SK-N-MC (cell line): ENCODE measurements around the gene CRISP3.

Experiments used
- EZH2 ChIP-seq: fragments of 200-600 bp; sonication (generic); IDR thresholded peaks from one replicate; pipeline ENCODE4 v1.6.1; 2017; ENCODE audit warnings: antibody characterized with exemption
- FOXP2 ChIP-seq: optimal IDR thresholded peaks from 2 replicates; pipeline ENCODE3; 2011; ENCODE audit warnings: mild to moderate bottlenecking, moderate library complexity; ENCODE audit not compliant: insufficient read depth; ENCODE audit errors: extremely low read length, control extremely low read depth
- POLR2AphosphoS5 ChIP-seq: IDR thresholded peaks from 2 replicates; pipeline ENCODE4 v1.6.1; 2012; ENCODE audit warnings: mild to moderate bottlenecking, low read depth, low read length, borderline replicate concordance

GRCh38 chr6:49790341-49790740 lies 46.2 kb upstream of the CRISP3 start:
- TF ChIP-seq POLR2AphosphoS5: no peak
- no peak for TF ChIP-seq EZH2
- TF ChIP-seq FOXP2: no peak
